DMS53 treated with DMSO at 0.1 percent for 48 hours (cell line): ENCODE data around the gene TNPO1.
"Not testable (repeated sequence)": the region's sequence is repeated elsewhere in the genome, so short reads cannot be mapped to it uniquely, and the experiment has no call there.

Experiments
- DNase-seq: peaks from one replicate; lab custom pipeline; 2025; ENCODE audit not compliant: unreplicated experiment; lab: John Stamatoyannopoulos, UW

Gene TNPO1

DNA sequence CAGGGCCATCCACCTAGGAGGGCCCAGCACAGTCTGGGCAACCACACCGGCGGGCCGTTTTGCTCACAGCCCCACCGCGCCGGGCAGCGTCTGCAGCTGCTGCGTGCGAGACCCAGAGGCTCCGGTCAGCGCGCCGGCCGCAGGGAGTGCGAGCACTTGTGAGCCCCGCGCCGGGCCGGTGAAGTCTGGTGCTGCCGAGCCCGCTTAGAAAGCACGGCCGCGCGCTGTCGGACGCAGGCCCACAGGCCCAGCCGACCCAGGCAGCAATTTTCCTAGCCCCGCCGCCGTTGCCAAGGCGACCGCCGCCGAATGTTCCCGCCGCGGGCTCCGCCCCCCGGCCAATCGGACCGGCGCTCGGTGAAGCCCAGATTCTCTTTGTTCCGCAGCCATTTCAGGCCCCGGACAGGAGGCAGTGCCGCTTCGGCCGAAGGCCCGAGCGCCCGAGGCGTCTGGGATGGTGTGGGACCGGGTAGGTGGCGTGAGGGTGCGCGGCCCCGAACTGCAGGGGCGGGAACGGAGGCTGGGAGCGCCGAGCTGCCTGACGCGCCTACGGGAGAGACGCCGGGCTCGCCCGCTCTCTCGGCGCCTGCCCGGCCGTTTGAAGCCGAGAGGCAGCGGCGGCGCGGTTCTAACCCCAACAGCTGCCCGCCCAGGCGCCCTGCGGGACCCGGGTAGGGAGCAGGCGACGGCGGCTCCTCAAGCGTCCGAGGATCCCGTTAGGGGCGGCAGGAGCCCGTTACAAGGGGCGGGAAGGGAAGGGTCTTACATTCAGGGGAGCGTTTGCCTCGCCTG is at the start of gene TNPO1:
Gene TNPO1, plus strand, starts transcription at position 378 of the 792 bp plus-strand sequence. Its CDS starts 77 bp downstream, at position 455.
- DNase-seq, result peak; percentile 88

DNA sequence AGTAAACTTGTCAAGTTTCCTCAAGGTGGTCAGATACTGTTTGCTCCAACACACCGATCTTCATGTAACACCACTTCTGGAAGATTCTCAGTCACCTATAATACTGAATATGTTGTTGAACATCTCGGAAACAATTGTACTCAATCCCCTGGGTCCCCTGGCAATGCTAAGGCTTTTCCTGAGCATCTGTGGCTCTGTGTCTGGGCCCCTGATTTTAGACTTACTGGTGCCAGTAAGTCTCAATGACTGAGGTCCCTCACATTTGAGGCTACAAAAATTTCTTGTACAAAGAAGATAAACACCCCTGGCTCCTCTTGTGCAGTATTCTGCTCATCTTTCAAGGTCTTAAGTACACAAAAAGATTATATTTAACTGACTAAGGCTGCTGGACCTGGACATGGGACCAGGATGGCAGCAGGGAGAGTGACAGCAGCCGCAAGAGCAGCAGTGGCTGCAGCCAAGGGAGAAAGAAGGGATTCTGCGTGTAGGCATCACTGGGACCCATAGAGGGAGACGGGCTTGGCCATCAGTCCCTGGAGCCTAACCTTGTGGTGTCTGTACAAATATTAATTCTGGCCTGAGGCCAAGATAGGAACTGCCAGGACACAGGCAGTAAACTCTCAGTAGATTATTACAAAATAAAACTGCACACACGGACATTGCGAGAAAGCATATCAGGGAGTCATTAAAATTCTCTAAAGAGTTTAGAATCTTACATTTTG is 49.0 kb upstream of the TNPO1 start:
- peak; percentile 86 for DNase-seq

DNA sequence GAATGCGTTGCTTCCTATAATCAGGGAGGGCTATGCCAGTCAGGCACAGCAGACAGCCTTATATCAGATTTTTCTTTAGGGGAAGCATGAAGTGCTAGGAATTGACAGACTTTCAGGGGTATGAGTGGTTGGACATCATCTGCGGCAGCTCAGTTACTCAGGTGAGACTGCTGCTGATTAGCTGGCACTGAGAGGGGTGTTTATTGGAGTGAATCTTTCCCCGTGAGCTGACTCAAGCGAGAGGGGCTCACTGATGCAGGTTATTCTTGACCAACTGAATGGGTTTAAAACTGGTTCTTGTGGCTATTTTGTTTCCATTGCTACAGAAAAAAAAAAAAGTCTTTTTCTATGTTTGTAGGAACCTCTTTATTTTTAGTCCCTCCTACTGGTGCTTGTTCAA is 46.2 kb upstream of the TNPO1 start:
- no peak for DNase-seq

DNA sequence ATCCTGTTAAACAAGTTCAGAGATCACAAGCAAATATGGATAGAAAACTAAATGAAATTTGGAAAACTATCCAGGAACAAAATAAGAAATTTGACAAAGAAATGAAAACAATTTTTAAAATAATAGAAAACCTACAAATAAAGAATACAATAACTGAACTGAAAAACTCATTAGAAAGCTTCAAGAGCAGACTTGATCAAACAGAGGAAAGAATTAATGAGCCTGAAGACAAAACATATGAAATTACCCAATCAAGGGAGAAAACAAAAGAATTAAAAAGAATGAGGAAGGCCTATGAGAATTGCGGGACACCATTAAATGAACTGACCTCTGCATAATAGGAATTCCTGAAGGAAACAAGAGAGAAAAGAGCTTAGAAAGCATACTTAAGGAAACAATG is 39.8 kb upstream of the TNPO1 start:
- no peak for DNase-seq

DNA sequence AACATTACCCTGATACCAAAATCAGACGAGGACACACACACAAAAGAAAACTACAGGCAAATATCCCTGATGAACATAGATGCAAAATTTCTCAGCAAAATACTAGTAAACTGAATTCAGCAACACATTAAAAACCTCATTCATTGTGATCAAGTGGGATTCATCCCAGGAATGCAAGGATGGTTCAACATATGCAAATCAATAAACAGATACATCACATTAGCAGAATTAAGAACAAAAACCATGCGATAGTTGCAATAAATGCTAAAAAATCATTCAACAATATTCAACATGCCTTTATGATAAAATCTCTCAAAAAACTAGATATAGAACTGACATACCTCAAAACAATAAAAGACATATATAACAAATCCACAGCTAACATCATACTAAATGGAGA is 36.9 kb upstream of the TNPO1 start:
- DNase-seq, result no peak

DNA sequence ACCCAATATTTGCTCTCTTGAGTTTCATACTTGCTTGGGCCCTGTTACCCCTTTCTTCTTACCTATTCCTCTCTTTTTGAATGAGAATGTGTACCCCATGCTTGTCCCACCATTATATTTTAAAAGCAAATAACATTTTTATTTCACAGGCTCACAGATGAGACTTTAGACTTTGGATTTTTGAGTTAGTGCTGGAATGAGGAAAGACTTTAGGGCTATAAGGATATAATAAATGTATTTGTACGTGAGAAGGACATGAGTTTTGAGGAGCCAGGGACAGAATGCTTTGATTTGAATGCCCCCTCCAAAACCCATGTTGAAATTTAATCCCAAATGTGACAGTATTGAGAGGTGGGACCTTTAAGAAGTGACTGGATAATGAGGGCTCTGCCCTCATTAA is 33.1 kb upstream of the TNPO1 start:
- DNase-seq, result no peak

DNA sequence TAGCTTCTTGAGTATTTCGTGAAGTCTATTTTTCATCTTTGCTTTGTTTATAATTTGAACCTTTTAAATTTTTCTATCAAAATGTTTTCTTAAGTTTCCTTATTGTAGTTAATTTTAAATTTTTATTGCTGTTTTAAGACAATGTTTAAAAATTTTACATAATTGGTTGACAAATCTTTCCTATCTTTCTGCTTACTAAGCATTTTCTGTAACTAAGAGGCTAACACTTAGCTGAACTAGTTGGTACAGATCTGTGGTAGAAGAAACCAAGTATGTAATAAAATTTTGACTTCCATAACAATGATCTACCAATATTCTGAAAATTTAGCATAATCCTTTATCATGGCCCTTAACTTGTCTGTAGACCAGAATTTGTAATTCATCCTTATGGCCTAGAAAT is 32.3 kb upstream of the TNPO1 start:
- DNase-seq, result no peak

DNA sequence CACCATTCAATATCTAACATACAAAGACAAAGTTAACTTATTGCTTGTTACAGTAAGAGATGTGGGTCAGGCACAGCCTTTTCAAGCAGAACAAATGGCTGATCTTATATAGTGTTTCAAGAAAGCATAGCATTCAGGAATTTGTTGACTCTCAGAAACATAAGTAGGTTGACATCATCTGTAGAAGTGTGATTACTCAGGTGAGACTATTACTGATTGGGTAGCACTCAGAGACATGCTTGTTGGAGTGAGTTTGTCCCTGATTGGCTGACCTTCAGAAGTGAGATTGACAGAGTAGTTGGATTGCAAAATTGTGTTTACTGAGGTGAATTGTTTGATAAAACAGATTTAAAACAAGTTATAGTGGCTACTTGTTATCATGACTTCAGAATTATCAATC is 30.7 kb upstream of the TNPO1 start:
- DNase-seq, result peak; percentile 50

DNA sequence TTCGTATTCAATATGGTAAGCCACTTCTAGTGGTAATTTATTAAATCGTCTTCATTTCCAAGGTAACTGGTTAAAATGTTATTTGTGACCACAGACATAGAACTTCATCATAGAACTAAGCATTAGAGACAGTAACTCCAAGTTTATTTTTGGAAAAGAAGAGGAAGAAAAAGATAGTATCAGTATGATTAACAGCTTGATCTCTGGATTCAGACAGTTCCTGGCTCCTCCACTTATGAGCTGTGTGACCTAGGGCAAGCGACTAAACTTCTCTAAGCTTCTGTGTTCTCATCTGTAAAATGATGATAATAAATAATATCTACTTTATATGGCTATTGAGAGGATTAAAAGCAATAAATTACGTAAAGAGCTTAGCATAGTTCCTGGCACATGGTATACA is 29.8 kb upstream of the TNPO1 start:
- no peak for DNase-seq

DNA sequence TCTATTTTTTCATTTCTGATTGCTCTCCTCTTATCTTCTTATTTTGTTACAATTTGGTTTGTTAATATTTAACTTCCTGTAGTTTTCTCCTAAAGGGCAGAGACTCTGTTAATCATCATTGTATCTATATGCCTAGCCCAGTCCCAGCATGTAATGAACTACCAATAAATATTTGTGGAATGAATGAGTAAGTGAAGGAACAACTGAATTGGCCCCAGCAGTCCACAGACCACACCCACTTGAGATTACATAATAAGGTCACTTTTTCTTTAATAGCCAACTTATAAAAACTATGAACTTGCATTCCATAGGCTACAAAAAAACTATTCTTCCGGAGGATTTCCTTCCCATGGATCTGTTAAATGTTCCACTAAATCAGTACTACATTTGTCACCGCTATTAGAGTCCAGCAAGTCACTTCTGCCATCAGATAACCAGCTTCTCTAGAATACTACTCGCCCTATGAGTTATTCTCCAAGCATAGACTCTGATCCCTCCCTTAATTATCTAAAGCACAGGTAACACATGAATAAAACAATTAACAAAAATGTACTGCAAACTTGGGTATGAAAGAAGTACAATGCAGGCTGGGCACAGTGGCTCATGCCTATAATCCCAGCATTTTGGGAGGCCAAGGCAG is 27.5 kb upstream of the TNPO1 start:
- no peak for DNase-seq

DNA sequence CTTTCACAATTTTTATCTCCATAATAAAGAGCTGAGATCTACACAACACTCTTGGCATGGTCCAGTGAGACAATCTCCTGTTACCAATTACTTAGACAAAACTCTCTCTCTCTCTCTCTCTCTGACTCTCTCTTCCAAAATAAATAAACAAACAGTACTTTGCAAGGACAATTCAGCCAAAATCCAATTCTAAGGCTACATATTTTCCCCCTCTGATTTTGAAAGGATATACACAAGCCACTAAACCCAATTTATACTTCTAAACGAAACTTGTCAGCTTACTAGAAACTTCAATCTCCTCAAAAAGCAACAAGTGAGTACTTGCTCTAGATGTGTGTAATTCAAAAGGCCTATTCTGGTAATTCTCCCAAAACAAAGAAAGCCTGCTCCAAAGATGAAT is 26.3 kb upstream of the TNPO1 start:
- DNase-seq, result no peak

DNA sequence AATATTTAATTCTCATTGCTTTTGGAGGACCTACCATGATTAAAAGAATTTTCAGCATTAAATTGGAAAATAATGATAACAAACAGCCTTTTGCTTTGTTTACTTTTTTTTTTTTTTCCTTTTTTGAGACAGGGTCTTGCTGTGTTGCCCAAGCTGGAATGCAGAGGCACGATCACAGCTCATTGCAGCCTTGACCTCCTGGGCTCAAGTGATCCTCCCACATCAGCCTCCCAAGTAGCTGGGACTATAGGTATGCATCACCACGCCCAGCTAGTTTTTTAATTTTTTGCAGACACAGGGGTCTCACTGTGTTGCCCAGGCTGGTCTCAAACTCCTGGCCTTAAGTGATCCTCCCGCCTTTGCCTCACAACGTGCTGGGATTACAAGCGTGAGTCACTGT is 23.8 kb upstream of the TNPO1 start:
- DNase-seq, result not testable (repeated sequence)

DNA sequence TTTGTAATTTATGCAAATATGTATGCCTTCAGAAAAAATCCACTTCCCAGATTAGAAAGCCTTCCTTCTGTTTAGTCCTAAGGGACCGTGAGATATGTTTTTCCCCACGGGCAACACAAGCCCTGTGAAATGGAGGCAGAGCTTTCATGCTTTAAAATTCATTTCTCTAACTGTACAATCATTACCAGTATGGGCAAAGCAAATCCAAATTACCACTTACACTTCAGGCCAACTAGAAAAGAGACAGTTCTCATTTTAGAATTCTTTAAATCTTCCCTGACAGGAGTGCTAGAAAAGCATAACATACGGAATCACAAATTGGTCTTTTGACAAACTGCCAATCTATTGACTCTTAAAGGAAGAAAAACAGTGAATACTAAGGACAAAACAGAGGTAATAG is 20.5 kb upstream of the TNPO1 start:
- no peak for DNase-seq

DNA sequence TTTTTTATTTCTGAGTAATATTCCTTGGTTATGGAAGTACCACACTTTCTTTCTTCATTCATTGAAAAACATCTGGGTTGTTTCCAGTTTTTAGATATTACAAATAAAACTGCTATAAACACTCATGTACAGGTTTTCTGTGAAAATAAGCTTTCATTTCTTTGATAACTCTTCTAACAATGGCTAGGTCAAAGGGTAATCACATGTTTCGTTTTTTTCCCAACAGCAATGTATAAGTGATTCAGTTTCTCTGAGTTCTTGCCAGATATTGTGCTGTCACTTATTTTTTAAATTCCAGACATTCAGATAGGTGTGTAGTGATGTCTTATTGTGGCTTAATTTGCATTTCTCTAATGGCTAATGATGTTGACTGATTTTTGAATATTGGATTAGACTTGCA is 16.7 kb upstream of the TNPO1 start:
- DNase-seq, result no peak

DNA sequence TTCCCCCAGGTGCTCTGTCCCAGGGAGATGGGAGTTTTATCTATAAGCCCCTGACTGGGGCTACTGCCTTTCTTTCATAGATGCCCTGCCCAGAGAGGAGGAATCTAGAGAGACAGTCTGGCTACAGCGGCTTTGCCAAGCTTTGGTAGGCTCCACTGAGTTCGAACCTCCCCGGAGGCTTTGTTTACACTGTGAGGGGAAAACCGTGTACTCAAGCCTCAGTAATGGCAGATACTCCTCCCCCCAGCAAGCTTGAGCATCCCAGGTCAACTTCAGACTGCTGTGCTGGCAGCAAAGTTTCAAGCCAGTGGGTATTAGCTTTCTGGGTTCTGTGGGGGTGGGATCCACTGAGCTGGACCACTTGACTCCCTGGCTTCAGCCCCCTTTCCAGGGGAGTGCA is 7.8 kb upstream of the TNPO1 start:
- not testable (repeated sequence) for DNase-seq

DNA sequence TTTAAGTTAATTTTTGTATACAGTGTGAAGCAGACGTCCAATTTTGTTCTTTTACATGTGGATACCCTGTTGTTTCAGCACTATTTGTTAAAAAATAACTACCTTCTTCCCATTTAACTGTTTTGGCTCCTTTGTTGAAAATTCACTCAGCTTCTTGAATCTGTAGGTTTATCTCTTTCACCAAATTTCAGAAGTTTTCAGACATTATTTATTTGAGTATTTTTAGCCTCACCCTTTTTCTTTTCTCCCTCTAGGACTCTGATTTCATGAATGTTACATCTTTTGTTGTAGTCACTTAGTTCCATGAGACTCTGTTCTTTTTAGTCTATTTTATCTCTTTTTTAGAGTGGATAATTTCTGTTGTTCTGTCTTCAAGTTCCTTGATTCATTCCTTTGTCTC is 4.6 kb upstream of the TNPO1 start:
- no peak for DNase-seq

DNA sequence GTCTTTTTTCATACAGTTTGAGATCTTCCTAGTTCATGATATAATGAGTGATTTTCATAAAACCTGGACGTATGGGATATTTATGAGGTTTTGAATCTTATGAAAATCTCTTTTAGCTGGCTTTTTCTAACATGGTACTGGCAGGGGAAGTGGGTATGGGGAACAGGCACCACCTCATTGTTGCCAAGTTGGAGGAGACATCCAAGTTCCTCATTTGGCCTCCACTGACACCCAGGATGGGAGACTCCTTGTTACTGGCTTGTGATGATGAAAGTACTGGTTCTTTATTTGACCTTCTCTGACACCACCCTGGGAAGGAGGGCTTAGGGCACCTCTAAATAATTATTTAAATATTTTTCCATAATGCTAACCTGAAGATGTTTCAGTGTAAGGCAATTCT is 4.0 kb upstream of the TNPO1 start:
- DNase-seq, result no peak

DNA sequence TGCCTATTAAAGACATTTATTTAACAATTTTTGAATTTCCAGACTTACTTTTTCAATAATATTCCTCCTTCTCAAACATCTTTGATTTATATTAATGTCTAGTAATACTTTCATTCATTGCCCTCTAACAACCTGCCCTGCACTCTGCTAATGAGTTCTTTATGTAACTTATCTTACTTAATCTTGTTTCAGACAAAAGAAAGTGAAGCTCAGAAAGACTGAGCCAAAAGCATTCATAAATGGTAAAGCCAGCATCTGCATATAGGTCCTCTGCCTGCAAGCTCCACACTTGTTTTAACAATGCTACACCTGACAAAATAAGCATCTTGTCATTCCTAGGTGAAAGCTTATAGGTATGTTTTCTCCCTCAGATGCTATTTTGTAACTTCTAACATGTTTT is 2.4 kb upstream of the TNPO1 start:
- no peak for DNase-seq

DNA sequence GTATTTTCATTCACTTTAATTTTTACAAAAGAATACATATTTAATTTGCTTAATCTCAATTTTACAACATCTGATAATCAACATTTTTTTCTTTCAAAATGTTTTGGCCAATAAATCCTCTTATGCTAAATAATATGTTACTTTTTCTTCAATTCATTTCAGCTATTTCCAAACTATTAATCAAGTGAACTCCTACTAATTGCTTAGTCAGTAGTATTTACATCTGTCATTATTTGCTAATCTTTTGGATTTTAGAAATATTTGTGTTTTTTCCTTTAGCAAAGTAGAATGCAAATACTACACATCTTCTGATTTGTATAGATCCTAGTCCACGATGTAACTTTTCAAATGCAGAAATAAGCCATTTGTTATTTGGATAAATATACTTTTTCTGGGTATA is 1.6 kb upstream of the TNPO1 start:
- DNase-seq, result no peak

DNA sequence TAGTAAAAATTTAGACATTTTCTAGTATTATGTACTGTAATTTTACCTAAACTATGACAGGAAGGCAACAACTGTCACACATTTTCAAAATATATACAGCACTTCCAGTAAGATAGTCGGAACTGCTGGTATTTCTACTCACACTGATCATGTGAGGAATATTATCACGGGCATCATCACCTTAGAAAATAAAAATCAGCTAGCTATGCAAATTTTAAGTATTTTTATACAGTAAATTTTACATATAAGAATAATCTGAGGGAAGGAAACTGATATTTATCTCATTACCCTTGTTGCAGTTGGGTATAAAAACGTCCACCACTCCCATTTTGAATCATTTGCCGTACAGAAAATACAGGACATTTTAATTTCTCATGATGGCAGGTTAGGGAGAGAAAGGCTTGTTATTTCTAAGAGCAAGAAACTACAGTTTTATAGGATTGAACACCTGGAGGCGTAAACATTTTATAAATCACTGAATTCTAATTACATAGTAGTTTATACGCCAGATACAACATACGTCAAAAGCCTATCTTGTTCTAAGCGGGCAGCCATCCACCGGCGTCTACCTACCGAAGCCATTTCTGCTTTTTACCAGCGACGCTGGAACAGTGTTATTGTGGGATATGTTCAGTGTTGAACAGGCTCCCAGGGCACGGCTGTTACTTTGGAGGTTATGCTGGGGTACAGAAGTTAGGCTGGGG is 729 bp upstream of the TNPO1 start:
- peak; percentile 77 for DNase-seq

DNA sequence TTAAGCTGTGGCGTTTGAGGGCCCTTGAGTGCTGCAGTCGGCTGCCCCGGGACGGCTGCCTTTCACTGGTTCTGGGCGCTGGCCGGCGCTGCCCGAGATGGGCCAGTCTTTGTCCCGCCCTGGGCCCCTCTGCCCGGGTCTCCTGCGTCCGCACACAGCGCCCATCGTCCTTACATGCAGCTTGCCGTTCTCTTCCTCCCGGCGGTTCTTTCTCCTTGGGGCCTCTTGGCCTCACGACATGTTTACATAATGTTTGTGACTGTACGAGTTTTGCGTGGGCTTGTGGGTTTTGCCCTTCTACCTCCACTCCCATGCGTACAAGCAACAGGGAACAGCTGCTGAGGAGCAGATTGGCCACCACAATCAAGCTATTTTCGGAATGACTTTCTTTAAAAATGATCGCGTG is 618 bp downstream of the TNPO1 start:
- peak; percentile 48 for DNase-seq
